Measurements from ENCODE around the gene TAF13.

GRCh38 chr1:109114342-109114674 lies 38.5 kb upstream of the TAF13 start:
- no peak for TF ChIP-seq ZNF232 (CRISPR knock-in tag; IDR thresholded peaks at IDR 0.05)
- no peak for TF ChIP-seq SAFB (IDR thresholded peaks at IDR 0.05; ENCODE audit: borderline replicate concordance, low read depth, low read length)
- TF ChIP-seq THAP12 (CRISPR knock-in tag; IDR thresholded peaks at IDR 0.05): no peak
- TF ChIP-seq POLR2A (conservative IDR thresholded peaks at IDR 0.05): no peak
